Measurements from ENCODE around the gene STX1A.

STX1A gene

DNA sequence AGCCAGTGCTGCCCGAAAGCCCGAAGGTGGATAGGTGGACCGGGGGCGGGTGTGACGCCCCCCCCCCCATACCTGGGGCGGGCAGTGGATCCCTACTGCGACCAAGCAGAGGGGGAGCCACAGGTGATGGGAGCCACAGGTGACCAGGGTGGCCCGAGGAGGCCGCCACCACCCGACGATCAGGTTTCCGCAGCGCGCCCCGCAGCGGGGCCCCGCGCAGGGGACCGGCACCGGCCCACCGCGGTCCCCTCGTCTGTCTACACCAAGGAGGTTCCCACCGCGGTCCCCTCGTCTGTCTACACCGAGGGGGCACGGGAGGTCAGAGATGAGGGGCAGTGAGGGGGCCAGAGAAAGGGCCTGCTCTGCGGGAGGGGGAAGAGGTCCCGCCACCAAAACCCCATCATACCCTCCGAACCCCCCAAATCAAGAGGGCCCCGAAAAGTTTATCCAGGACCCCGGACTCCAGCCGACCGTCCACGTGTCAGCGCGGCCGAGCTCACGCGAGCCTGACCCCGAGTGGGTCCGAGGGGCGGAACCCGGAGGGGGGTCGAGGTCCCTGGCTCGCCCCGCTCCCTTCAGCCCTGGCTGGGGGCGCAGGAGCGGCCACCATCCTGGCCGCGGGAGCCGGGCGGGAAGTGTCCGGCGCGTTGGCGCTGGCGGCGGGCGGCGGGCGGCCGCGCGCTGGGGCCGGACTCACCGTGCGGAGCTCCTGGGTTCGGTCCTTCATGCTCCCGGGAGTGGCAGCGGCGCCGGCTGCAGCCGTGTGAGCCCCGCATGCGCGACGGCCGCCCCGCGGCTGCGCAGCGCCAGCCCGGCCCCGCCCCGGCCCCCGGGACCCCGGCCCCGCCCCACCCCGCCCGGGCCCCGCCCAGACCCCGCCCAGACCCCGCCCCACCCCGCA is at the start of gene STX1A:
Gene STX1A, minus strand, starts transcription at position 765 of the 901 bp plus-strand sequence. Its CDS starts 38 bp downstream, at position 727.
- DNase-seq, result peak; percentile 85
- in situ Hi-C loops (cut with HindIII; ENCODE audit: low pct_ligation_motif_present, low pct_unique_long_range_greater_than_20kb, low sequenced_read_pairs), result no loop called here

DNA sequence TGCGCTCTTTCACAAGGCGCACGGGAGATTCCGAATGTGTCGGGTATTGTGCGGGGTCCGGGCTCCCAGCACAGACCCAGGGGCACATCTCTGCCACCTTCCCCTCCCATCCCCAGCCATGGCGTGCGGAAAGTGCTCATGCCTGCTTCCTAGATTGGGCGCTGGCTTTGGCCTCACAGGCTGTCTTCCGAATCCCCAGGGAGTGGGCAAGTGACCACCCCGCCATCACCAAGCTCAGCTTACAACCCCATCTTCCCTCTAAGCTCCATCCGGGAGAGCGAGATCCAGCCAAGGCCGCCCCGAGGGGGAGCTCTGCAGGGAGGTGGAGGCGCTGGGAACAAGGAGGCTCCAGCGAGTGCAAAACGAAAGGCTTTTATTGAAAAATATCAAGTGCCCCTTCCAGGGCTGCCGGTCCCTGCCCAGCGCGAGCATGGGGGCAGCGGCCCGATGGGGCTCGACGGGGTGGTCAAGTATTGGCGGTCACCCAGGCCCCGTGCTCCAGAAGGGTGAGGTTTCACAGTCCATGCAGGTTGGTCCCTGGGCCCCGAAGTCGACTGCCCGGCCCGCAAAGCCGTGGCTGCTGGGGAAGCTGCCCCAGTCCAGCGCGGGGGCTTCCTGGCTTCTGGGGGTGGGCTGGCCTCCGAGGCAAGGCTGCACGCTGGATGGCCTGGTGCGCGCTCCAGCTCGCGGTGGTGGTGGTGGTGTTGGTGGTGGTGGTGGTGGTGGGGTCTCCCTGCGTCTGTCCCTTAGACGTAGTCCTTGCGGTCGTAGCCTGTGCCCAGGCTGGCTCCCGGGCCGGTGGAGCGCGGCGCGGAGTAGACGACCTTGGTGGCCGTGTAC is 49.4 kb upstream of the STX1A start:
- no peak for DNase-seq
- in situ Hi-C loops (cut with HindIII; ENCODE audit: low pct_ligation_motif_present, low pct_unique_long_range_greater_than_20kb, low sequenced_read_pairs), result no loop called here

DNA sequence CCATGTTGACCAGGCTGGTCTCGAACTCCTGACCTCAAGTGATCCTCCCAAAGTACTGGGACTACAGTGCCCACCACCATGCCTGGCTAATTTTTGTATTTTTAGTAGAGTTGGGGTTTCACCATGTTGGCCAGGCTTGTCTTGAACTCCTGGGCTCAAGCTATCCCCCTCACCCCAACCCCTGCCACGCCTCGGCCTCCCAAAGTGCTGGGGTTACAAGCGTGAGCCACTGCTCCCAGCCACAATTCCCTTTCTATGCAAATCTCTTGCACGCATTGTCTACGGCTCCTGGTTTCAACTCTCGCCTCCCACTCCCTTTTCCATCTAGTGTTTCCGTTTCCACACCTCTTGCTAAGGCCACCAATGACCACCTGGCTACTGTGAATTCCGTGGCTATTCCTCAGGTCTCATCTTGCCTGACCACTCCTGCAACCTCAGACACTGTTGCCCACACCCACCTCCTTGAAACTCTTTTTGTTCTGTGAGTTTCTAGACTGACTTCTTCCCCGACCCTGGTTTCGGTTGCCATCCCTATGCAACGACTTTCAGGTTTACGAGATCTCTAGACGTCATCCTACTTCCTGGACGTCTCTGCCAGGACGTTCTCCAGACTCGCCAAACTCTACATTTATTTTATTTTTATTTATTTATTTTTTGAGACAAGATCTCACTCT is 47.2 kb upstream of the STX1A start:
- in situ Hi-C loops (cut with HindIII; ENCODE audit: low pct_ligation_motif_present, low pct_unique_long_range_greater_than_20kb, low sequenced_read_pairs), result no loop called here
- no peak for DNase-seq

DNA sequence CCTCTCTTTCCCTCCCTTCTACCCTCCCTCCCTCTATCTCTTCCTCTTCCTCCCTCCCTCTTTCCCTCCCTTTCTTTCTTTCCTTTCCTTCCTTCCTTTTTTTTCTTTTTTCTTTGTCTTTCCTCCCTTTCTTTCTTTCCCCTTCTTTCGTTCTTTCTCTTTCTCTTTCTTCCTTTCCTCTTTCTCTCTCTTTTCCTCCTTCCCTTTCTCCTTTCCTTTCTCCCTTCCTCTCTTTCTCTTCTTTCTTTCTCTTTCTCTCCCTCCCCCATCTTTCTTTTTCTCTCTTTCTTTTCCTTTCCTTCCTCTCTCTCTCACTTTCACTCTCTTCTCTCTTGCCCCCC is 43.2 kb upstream of the STX1A start:
- in situ Hi-C loops (cut with HindIII; ENCODE audit: low pct_ligation_motif_present, low pct_unique_long_range_greater_than_20kb, low sequenced_read_pairs), result no loop called here
- no peak for DNase-seq

DNA sequence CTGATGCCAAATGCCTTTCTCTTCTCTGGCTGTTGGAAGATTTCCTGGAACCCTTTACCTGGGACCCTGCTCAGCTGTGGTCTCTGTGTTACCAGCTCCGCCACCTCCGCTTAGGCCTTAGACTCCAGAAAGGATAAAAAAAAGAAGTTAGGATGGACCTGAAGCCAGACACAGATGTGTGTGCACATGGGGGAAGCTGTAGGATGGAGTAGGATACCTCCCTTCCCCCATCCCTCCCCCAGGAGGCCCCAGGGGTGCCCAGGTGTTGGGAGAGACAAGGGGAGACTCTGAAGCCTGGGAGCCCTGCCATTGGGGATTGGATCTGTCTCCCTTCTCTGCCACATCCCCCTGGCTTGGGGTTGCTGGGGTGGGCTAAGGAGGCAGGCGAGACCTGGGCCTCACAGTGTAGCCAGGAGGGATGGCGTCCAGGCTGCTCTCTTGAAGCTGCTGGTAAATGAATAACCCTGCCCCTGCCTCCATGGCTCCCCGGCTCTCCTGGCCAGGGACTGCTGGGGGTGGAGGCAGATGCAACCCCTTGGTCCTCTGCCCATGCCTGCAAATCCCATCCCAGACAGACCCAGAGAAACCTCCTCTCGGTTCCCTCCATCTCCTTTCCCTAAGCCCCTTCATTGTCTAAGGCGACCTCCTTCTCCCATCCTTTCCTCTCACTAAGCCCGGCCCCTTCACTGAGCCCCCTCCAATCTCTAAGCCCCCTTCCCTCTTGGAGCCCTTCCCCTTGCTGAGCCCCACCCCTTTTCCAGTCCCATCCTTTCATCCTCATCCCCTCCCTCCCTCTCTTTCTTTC is 42.6 kb upstream of the STX1A start:
- in situ Hi-C loops (cut with HindIII; ENCODE audit: low pct_ligation_motif_present, low pct_unique_long_range_greater_than_20kb, low sequenced_read_pairs), result no loop called here
- DNase-seq, result no peak

DNA sequence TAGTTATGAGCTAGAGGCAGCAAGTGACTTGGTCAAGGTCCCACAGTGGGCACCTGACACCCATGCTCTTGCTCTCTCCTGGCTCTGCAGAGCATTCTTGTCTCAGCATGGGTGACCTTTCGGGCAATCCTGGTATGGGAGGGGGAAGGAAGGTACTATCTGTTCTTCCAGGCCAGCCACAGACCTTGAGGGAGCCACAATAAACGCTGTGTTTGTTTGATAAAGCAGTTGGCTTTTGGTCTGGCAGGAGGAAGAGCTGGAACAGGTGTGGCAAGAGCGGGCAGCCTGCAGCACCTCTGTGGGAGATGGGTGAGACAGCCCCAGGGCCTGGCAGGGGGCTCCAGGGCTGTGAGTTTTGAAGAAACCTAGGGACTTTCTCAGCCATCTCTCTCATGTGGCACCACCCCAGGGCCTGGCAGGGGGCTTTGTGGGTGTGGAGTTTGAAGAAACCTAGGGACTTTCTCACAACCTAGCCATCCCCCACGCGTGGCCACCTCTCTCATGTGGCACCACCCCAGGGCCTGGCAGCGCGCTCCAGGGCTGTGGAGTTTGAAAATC is 39.2 kb upstream of the STX1A start:
- in situ Hi-C loops (cut with HindIII; ENCODE audit: low pct_ligation_motif_present, low pct_unique_long_range_greater_than_20kb, low sequenced_read_pairs), result no loop called here
- no peak for DNase-seq

DNA sequence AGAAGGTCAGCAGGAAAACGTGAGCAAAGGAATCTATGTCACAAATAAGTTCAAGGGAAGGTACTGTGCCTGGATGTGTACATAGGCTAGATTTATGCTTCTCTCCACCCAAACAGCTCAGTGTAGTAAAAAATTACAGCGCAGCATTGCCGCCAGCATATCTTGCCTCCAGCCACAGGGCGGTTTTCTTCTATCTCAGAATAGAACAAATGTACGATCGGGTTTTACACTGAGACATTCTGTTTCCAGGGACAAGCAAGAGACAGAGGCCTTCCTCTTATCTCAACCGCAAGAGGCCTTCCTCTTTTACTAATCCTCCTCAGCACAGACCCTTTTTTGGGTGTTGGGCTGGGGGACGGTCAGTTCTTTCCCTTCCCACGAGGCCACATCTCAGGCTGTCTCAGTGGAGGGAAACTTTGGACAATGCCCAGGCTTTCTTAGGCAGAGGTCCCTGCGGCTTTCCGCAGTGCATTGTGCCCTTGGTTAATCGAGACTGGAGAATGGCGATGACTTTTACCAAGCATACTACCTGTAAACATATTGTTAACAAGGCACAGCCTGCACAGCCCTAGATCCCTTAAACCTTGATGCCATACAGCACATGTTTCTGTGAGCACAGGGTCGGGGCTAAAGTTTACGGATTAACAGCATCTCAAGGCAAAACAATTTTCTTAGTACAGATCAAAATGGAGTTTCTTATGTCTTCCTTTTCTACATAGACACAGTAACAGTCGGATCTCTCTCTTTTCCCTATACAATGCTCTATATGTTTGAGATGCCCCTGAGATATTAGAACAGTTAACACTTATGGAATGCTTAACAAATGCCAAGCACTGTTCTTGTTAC is 30.7 kb upstream of the STX1A start:
- in situ Hi-C loops (cut with HindIII; ENCODE audit: low pct_ligation_motif_present, low pct_unique_long_range_greater_than_20kb, low sequenced_read_pairs), result no loop called here
- no peak for DNase-seq

DNA sequence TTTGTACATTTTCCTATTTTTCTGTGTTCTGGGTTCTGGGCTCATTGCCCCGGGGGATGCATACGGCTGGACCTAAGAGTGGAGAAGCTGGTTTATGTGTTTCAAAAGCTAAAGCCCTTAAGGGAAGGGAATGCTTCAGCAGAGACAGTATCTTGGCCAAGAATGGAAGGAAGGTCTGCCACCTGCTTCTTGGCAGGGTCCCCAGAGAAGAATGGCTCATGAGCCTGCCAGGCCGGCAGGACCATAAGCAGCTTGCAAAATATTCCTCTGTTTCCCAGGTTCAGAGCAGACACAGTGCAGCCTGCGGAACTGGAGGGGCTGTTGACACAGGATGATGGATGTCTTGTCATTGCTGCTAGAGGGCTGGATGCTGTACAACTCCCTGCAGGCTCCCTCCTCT is 26.9 kb upstream of the STX1A start:
- in situ Hi-C loops (cut with HindIII; ENCODE audit: low pct_ligation_motif_present, low pct_unique_long_range_greater_than_20kb, low sequenced_read_pairs), result no loop called here
- DNase-seq, result no peak

DNA sequence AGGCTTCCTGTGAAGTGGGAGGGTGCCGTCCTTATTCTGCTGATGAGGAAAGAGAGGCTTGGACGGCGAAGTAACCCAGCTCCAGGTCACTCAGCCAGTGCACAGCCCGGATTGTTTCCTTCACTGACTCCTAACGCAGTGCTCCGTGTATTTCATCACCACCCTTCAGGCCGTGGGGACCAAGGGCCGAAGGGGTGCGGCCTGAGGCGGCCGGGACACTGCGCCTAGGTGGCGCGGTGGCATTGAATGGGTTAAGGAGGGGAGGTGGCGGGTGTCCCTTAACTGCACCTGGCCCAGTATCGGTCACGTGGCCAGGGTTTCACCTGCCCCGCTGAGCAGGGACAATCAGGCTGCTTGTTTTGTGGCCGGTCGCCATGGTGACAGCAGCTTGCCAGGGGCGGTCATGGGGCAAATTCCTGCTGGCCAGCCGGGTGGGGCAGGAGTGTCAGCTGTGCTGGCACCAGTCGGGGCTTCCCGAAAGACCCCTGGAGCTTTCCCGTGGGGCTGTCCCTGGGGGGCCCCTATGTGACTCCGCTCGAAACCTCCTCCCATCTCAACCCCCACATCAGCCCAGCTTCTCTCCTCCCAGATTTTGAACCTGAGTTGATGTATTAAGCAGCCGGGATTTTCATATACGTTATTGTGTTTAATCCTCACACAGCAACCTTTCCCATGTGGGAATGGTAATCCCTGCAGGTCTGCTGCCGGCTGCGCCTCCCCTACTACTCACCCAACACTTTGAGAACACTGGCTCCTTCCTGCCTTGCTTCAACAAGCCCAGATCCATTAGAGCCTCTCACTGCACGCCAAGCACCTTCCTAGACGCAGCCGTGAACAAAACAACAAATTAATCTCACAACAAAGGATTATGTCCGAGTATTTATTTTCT is 23.5 kb upstream of the STX1A start:
- in situ Hi-C loops (cut with HindIII; ENCODE audit: low pct_ligation_motif_present, low pct_unique_long_range_greater_than_20kb, low sequenced_read_pairs), result no loop called here
- peak; percentile 77 for DNase-seq

DNA sequence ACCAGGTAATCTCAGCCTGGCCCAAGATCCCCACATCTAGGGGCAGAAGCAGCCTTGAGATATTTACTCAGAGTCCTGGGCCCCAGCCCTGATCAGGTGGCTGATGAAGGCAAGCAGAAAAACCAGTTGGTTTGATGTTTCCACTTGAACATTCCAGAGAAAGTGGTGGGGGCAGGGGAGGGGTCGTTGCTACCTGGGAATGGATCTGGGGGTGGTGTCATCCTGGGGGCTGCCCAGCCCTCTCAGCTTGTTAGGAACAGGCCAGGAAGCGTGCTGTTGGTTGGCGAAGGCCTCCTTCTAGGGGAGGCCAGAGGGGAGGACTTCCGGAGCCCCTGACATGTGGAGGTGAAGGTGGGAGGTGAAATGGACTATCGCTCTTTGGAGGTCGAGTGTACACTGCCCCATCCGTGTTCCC is 22.9 kb upstream of the STX1A start:
- DNase-seq, result no peak
- in situ Hi-C loops (cut with HindIII; ENCODE audit: low pct_ligation_motif_present, low pct_unique_long_range_greater_than_20kb, low sequenced_read_pairs), result no loop called here

DNA sequence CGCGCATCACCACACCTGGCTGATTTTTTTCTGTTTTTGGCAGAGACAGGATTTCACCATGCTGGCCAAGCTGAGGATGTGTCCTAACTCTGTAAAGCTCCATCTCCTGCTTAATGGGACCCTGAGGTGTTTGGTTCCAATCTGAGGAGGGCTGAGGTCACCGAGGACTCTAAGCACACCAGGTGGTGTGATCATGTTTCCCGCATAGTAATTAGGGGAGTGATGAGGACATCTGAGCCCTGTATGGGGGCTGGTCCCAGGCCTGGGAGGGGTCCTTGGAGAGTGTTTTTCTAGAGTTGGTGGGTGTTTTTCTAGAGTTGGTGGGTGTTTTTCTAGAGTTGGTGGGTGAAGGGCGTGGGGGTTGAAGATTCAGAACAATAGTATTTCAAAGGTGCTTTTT is 22.1 kb upstream of the STX1A start:
- no peak for DNase-seq
- in situ Hi-C loops (cut with HindIII; ENCODE audit: low pct_ligation_motif_present, low pct_unique_long_range_greater_than_20kb, low sequenced_read_pairs), result no loop called here

DNA sequence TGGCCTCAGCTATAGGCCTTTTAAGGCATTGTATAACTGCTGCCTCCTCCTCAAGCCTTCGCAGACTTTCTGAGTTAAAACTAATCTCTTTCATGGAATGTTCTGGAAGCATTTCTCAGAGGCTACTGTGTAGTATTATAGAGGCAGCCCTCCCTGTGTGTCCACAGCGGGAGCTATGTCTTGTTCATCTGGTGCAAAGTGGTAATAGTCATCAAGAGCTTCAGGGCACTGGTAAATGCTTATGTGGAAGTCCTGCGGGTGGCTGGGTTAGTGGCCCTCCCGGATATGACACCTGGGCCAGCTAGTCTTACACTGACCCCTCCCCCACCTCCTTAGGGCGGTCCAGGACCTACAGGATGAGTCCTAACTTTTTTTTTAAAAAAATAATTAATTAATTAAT is 21.3 kb upstream of the STX1A start:
- in situ Hi-C loops (cut with HindIII; ENCODE audit: low pct_ligation_motif_present, low pct_unique_long_range_greater_than_20kb, low sequenced_read_pairs), result no loop called here
- no peak for DNase-seq

DNA sequence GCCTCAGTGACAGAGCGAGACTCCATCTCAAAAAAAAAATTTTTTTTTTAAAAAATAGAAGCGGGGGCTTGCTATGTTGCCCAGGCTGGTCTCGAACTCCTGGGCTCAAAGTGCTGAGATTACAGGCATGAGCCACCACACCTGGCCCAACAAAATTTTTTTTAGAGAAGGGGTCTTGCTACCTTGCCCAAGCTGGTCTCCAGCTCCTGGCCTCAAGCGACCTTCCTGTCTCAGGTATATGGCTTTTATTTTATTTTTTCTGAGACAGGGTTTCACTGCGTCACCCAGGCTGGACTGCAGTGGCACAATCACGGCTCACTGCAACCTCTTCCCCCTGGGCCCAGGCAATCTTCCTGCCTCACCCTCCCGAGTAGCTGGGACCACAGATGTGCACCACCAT is 20.7 kb upstream of the STX1A start:
- no peak for DNase-seq
- in situ Hi-C loops (cut with HindIII; ENCODE audit: low pct_ligation_motif_present, low pct_unique_long_range_greater_than_20kb, low sequenced_read_pairs), result no loop called here

DNA sequence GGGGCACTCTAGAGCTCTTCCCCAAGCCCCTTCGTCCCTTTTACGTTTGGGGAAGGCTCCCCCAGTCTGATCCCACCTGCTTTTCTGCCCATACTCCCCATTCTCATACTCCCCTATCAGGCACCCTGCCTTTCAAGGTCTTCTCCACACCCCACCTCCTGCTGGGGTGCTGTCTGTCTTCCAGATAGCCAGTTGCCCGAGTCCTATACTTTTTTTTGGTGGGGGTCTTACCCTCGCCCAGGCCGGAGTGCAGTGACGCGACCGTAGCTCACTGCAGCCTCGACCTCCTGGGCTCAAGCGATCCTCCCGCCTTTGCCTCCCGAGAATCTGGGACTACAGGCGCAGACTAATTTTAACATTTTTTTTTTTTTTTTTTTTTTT is 19.9 kb upstream of the STX1A start:
- in situ Hi-C loops (cut with HindIII; ENCODE audit: low pct_ligation_motif_present, low pct_unique_long_range_greater_than_20kb, low sequenced_read_pairs), result no loop called here
- no peak for DNase-seq

DNA sequence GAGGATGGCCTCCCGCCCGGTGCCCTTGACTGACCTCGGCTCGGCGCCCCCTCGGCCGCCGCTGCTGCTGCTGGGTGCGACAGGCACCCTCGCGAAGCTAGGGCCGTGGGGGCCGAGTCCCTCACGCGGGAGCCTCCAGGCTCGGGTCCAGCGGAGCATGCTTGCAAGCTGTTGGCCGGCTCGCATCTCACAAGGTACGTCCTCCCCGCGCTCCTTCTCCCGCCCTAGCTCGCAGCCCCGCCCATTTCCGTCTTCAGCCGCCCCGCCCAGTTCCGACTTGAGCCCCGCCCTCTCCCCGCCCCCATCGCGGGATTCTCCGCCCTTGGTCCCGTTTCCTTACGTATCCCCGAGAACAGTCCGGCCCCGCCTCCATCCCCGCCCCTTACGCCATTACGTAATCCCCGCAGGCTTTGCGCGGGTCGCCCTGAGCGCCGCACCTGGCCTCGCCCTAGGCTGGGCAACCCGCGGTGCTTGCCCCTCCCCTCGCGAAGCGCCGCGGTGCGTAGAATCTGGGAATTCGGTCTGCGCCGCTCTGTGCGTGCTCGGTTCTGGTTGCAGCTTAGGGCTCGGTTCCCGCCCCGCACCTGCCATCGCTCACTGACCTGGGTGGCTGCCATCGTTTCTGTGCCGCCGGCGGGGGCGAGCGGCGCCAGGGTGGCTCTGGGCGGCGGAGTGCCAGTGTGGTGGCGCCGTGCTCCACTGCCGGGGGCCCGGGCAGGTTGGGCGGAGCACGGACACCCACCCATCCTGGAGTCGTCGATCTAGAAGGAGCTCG is 19.3 kb upstream of the STX1A start, which contains the start of gene ABHD11:
Gene ABHD11, minus strand, starts transcription at position 191 of the 775 bp plus-strand sequence. Its CDS starts 32 bp downstream, at position 159.
- peak; percentile 99 for DNase-seq
- in situ Hi-C loops (cut with HindIII; ENCODE audit: low pct_ligation_motif_present, low pct_unique_long_range_greater_than_20kb, low sequenced_read_pairs), result no loop called here

DNA sequence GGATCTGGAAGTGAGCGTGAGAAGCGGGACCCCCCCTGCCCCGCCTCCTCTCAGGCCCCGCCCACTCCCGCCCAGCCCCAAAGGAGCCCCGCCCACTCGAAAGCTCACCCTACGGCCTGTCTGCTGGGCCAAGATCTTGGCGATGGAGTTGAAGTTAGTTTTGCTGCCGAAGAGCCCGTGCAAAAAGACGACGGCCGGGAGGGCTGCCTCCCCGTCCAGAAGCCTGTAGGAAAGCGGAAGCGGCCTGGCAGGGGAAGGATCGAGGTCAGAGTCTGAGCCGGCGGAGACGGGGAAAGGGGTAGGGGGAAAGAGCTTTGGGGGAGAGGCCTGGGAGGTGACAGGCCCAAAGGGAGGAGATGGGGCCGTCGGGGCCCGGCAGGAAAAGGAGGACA is 18.7 kb upstream of the STX1A start:
- DNase-seq, result peak; percentile 69

More for the DNA sequence above, 18.7 kb upstream of the STX1A start:
- in situ Hi-C loops (cut with HindIII; ENCODE audit: low pct_ligation_motif_present, low pct_unique_long_range_greater_than_20kb, low sequenced_read_pairs), result no loop called here
